NCI-H748 (cell line): ENCODE results near the gene KLF7.
A peak's percentile ranks its signal among the peaks of the same experiment; 100 is the strongest.

Experiments used
- DNase-seq: peaks from one replicate; lab custom pipeline; 2025; ENCODE audit not compliant: unreplicated experiment; lab: John Stamatoyannopoulos, UW

Gene KLF7

DNA sequence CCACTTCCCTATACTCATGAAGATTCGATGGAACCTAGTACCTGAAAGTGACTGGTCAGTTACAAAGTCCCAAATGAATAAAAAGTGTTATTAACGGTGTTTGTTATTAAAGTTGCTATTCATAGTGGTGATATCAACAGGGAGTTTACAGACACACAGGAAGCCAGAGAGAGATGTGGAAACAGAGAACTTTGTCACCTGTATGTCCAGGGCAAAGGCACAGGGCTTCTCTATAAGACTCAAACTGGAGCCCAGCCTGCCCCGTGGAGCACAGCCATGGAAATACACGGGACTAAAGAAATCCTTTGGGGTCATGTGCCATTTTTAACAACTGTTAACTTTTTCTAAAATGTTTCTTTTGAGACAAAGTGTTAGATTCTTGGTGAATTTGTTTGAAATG is 68.5 kb downstream of the KLF7 start:
- no peak for DNase-seq

DNA sequence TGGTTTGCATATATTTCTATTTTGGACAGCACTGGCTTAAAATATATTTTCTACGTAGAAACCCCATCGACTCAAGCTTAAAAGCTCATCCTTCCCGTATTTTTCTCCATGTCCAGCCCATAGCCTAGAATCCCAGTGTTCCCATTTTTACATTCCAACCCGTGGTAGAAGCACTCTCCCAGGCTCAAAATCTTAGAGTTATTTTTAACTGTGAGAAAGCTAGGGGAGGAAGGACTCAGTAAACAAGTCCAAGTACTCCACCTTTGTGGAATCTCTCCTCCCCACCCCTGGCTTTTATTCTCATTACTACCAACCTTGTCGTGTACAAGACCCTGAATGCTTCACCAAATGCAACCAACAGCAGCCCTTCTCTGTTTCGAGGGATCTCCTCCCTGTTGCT is 69.8 kb downstream of the KLF7 start:
- DNase-seq: no peak

GRCh38 chr2:207093234-207093633 is 72.5 kb downstream of the KLF7 start:
- DNase-seq: no peak

- no peak for DNase-seq
Observed at GRCh38 chr2:207092818-207093217, 72.9 kb downstream of the KLF7 start.

DNA sequence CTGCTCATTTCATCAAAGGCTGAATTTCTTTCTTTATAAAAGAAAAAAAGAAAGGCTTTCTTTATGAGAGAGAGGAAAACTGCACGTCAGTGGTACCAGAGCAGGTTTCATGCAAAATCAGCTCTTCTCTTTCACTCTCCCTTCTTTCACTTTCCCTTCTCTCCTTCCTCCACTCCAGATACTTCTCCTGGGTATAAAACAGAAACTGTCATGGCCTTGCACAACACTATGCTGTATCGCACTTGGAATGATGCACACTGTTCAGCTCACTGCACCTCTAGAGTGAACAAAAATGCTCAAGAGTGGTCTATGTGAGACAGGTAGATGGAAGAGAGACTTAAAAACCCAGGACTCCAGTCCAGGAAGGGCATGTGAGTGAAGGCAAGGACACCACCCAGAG is 73.8 kb downstream of the KLF7 start:
- no peak for DNase-seq

DNA sequence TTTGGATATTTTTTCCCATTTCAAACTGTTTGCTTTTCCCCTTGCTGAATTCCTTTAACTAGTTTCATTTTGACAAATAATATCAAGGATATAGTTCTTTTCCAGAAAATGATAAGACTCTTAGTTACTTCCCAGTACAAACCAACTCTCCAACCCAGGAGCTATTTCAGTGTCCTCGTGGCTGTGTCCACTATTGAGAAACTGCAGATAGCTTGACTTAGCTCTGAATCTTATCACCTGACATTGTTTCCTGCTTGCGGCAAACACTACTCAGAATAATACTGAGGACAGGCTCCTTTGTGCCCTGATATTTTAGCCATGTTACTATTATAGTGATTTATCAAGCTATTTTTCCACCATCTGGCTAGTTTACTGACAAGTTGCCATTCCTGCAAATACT is 74.6 kb downstream of the KLF7 start:
- no peak for DNase-seq

DNA sequence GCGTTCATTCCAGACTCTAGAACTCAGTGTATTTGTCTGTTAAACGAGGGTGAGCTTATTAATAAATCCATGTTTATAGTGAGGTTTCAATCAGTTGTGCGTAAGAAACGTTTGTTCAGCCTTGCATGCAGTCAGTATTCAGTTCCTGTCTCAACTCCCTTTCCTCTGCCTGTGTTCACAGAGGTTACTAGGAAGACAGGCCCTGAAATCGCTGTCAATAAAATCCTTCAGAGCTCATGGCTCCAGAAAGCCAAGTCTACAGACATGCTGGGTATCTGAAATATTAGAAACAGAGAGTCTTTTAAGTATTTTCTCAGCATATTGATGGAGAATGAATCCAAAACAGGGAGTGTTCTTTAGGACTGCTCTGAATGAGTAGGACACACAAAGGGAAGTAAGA is 75.4 kb downstream of the KLF7 start:
- no peak for DNase-seq

GRCh38 chr2:207088839-207089238 is 76.9 kb downstream of the KLF7 start:
- peak; percentile 34 for DNase-seq

DNA sequence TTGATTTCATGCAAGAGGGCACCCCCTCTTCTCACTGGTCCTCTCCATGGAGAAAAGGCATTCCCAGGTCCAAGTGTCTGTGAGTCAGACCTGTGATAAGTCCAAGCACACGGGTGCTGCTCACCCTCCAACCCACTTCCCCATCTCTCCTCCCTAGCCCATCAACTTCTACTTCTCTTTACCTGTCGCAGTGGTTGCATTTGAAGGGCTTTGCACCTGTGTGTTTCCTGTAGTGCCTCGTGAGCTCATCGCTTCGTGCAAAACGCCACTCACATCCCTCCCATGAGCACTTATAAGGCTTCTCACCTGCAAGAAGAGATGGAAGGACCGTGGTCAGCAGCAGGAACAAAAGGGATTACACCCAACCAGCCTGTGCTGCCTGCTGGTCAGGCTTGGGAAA is 77.5 kb downstream of the KLF7 start:
- DNase-seq: no peak

DNA sequence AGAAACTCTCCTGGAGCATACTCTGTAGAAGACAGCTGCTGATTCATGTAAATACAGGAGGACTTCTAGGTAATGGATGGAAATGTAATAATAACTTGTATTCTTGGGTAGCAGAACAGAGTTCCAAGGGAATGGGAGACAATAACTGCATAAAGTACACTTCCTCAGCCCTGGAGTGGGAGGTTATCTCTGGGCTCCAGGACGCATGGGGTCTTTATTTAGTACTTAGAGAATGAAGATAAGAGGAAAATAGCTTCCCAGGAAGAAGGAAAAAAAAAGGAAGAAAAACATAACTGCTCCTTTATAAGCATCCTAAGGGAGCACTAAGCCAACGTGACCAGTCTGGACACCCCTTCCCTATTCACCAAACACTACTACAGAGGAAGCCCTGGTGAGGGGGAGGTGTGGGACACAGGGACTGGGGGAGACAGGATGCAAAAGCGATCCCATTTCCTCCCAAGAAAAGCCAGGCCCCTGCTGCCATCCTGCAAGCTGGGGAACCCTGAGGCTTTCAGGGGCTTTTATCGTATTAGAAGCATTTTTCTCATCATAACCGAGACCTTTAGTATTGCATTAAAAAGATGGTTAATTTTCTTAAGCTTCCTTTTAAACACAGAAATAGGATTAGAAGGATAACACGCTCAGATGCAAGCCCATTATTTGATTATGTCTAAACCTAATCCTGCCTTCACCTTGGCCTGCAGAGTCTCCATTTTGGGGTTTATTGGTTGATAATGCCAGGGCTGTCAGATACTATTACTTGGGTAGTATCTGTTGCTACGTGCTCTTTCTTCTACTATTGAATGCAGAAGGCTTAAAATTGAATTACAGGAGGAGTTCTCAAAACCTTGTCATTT is 78.5 kb downstream of the KLF7 start:
- no peak for DNase-seq

DNA sequence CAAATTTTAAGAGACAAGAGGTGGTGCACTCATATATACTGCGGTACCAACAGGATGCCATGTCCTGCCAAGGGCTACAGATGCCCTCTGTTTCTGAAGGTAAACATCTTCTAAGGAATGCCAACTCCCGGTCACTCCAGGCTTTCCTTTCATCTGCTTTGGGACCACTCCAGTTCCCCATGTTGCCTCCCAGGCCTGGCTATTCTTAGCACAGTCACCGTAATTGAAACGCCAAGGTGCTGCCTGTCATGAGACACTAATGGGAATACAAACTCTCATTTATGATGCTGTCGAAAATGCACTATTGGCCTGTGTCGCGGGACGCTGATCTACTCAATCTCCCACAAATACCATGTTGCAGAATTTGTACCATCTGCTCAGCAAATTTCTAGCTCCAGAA is 79.6 kb downstream of the KLF7 start:
- no peak for DNase-seq

DNA sequence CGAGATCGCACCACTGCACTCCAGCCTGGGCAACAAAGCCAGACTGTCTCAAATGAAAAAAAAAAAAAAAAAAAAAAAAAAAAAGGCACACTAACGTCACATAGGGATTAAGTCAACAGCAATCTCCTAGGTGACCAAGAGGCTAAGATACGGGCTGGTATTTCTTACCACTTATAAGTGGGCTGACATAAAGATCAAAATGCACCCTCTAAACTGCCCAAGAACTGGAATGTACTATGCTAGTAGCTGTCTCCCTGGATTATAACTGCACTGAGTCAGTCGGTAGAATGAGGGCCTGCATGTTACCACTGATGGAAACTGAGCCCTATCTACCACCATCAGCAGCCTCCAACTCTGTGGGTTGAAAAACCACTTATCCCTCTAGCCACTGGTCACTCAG is 80.6 kb downstream of the KLF7 start:
- DNase-seq: no peak

GRCh38 chr2:207083361-207084110 is 82.2 kb downstream of the KLF7 start:
- no peak for DNase-seq

DNA sequence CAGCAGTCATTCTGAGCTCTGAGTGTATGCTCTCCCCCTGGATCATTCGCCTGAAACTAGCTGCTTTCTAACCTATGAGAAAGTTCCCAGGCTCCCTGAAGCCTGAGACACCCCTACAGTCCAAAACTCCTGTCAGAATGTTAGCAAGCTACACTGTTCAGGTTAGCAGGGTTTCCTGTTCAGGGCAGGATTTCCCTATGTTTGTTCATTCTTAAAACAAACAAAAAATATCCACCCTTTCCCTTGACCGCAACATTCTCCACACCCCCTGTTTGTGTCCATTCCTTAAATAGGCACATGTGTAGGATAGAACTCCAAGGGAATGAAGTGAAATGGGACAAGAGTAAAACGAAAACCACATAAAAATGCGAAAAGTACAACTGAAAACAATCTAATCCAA is 83.1 kb downstream of the KLF7 start:
- DNase-seq: no peak

GRCh38 chr2:207078186-207078798 is 87.5 kb downstream of the KLF7 start:
- DNase-seq: no peak

DNA sequence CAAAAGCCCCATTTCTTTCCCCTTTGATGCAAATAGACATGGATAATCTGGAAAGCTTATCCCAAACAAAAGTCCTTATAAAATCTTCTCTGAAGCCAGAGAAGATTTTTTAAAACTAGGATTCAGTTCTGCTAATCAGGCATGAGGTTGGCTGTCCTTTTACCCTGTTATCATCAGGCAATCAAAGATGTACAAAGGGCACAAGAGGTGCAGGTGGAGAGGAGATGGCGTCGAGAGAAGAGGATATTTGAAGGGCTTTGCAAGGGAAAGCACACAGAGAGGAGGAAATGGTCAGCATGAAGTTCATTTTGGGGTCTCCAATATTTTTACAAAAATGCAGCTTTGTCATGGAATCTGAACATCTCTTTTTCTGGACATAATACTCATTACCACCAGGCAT is 88.5 kb downstream of the KLF7 start:
- no peak for DNase-seq

GRCh38 chr2:207075456-207075855 is 90.3 kb downstream of the KLF7 start:
- DNase-seq: no peak

DNA sequence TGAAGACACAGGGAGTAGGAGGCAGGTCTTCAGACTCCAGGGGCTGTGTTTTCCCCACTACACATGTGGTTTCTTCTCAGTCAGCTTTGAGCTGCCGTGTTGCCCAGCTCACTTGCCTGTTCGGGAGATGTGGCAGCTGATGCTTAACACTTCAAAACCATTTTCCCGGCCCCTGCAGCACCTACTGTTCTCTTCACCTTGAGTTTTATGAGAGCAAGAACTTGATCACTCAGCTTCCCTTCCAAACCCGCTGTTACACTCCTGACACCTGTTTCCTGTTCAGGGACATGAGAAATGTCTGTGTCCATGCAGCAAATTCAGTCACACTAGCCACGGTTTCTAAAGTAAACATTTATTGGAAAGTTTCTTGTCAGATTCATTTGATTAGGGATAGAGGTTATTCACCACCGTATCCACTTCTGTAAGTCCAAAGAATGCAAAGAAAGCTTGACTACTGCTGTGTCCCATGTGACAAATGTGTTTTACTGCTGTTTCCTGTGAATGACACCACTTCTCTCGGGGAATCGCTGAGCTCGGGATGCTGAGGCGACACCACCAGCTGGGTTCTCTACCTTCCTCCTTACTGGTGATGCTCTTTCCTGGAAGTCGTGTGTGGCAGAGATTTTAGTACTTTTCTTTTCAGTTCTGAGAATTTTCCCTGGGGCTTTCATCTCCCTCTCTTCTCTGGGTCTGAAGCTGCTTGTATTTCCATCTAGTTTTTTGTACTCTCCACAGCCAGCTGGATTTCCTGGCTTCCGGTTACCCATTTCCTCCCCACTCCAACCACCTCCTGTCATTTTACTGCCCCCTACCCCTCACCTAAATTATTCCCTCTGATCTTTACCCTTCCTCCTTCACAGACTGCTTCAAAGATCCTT is 91.7 kb downstream of the KLF7 start:
- DNase-seq: peak; percentile 44

GRCh38 chr2:207073412-207073800 is 92.3 kb downstream of the KLF7 start:
- DNase-seq: no peak

DNA sequence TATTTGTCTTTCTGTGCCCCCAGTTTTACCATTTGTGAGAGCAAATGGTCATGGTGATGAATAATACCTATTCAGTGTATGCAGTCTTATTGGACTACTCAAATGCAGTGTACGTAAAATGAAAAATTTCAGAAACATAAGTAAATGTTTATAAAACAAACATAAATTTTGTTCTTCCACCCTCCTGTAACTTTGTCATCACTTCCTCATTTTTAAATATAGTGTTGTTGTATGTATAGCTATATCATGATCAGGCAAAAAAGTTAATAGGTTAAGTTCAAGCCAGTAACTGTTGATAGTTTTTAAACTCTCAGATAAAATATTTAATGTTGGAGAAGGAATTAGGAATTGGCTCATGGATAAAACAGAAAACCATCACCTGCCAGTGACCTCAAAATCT is 93.2 kb downstream of the KLF7 start:
- no peak for DNase-seq

GRCh38 chr2:207071820-207072219 is 93.9 kb downstream of the KLF7 start:
- DNase-seq: no peak
